A549 (cell line): ENCODE results near the gene MTAP. TPM values are rescaled to one million over a fixed set of nuclear protein-coding genes. Genes with fewer than 3 reads are reported as not detected.

Experiments used
- ATAC-seq, 2 experiments: fragments of 200-7000 bp in 1 of 2; fragments of >200 bp in 1 of 2; cut with Nextera tagmentation in 1 of 2; cut with Tn5 transposase in 1 of 2; 3 replicates each; pipeline versions ENCODE4 v1.8.0 to v1.9.1; 2018 to 2020; ENCODE audit warnings: mild to moderate bottlenecking in 1 of 2, moderate library complexity in 1 of 2
- CTCF ChIA-PET: fragments of 300-600 bp; sonication (Branson Sonifier 250); formaldehyde crosslinking; extraction: SDS; loops from one replicate; lab custom pipeline; 2021; ENCODE audit warnings: antibody characterized with exemption, inconsistent platforms; lab: Yijun Ruan, JAX
- POLR2A ChIA-PET: fragments of 350-600 bp; formaldehyde crosslinking; extraction: SDS; loops from one replicate; lab custom pipeline; 2021; ENCODE audit warnings: antibody characterized with exemption, inconsistent platforms; lab: Yijun Ruan, JAX
- DNase-seq, 2 experiments: peaks; one replicate each; pipeline versions ENCODE4 v3.0.0 to v3.0.0-alpha.2; 2011 to 2016; ENCODE audit warnings: low read depth in 1 of 2, low spot score in 1 of 2
- FAIRE-seq: peaks from 2 replicates; lab custom pipeline; 2011; peaks lifted over from hg19 to GRCh38; lab: Jason Lieb, UNC
- H3K27ac ChIP-seq, 2 experiments: fragments of >200 bp; sonication (Bioruptor Twin); formaldehyde crosslinking; 3 replicates each; pipeline ENCODE4 v1.5.1; 2016 to 2017
- H3K4me1 ChIP-seq: fragments of >200 bp; sonication (Bioruptor Twin); formaldehyde crosslinking; 3 replicates; pipeline ENCODE4 v1.6.1; 2016
- H3K4me2 ChIP-seq: fragments of >200 bp; sonication (Bioruptor Twin); formaldehyde crosslinking; 3 replicates; pipeline ENCODE4 v1.6.1; 2016
- H3K4me3 ChIP-seq: fragments of >200 bp; sonication (Bioruptor Twin); formaldehyde crosslinking; 3 replicates; pipeline ENCODE4 v1.5.1; 2016
- H3K9me3 ChIP-seq: fragments of >200 bp; sonication (Bioruptor Twin); formaldehyde crosslinking; 3 replicates; pipeline ENCODE4 v1.6.1; 2016
- BHLHE40 ChIP-seq: IDR thresholded peaks from 2 replicates; pipeline ENCODE4 v1.6.1; 2012; ENCODE audit warnings: low read depth, low read length, inconsistent platforms
- CBX2 ChIP-seq: fragments of 200-600 bp; sonication (generic); IDR thresholded peaks from 2 replicates; pipeline ENCODE4 v1.6.1; 2016; ENCODE audit warnings: low read depth, mild to moderate bottlenecking, borderline replicate concordance
- CHD2 ChIP-seq: fragments of 150-350 bp; IDR thresholded peaks from 2 replicates; pipeline ENCODE4 v1.6.1; 2014; ENCODE audit warnings: low read length; ENCODE audit not compliant: partially characterized antibody
- FOXS1 ChIP-seq: fragments of 250-450 bp; sonication (Bioruptor Pico); IDR thresholded peaks from 2 replicates; pipeline ENCODE4 v1.5.0; 2020; ENCODE audit warnings: mild to moderate bottlenecking, moderate library complexity
- HDAC2 ChIP-seq: fragments of 200-600 bp; sonication (generic); IDR thresholded peaks from 2 replicates; pipeline ENCODE4 v1.6.1; 2016
- HEYL ChIP-seq: fragments of 250-450 bp; sonication (Bioruptor Pico); IDR thresholded peaks from 2 replicates; pipeline ENCODE4 v1.8.0; 2021; ENCODE audit warnings: mild to moderate bottlenecking, moderate library complexity
- HOXB13 ChIP-seq: fragments of 250-450 bp; sonication (Bioruptor Pico); IDR thresholded peaks from 2 replicates; pipeline ENCODE4 v1.5.0; 2020; ENCODE audit warnings: low read depth, mild to moderate bottlenecking, moderate library complexity
- HOXB5 ChIP-seq: fragments of 250-450 bp; sonication (Bioruptor Pico); IDR thresholded peaks from 2 replicates; pipeline ENCODE4 v1.5.0; 2020; ENCODE audit warnings: mild to moderate bottlenecking, moderate library complexity
- MAZ ChIP-seq: fragments of 150-350 bp; IDR thresholded peaks from 2 replicates; pipeline ENCODE4 v1.6.1; 2014; ENCODE audit warnings: antibody characterized with exemption, low read depth, low read length, borderline replicate concordance
- NFE2L2 ChIP-seq: fragments of 150-350 bp; conservative IDR thresholded peaks from 2 replicates; pipeline ENCODE4 v1.6.1; 2014; ENCODE audit warnings: low read length
- NPAS2 ChIP-seq: fragments of 250-450 bp; sonication (Bioruptor Pico); IDR thresholded peaks from 2 replicates; pipeline ENCODE4 v1.8.0; 2022; ENCODE audit warnings: mild to moderate bottlenecking, moderate library complexity, borderline replicate concordance
- PHF8 ChIP-seq: fragments of 200-600 bp; sonication (generic); IDR thresholded peaks from 2 replicates; pipeline ENCODE4 v1.6.1; 2016; ENCODE audit warnings: low read depth, mild to moderate bottlenecking, antibody characterized with exemption, moderate library complexity, borderline replicate concordance
- POLR2A ChIP-seq: IDR thresholded peaks from 2 replicates; pipeline ENCODE4 v1.6.1; 2012; ENCODE audit warnings: mild to moderate bottlenecking, low read length
- RARB ChIP-seq: fragments of 250-450 bp; sonication (Bioruptor Pico); IDR thresholded peaks from 2 replicates; pipeline ENCODE4 v1.8.0; 2021; ENCODE audit warnings: mild to moderate bottlenecking, moderate library complexity
- RNF2 ChIP-seq: fragments of 200-600 bp; sonication (generic); IDR thresholded peaks from 2 replicates; pipeline ENCODE4 v1.6.1; 2016; ENCODE audit warnings: low read depth, mild to moderate bottlenecking, antibody characterized with exemption, moderate library complexity, borderline replicate concordance
- TP53 ChIP-seq: fragments of 250-450 bp; sonication (Bioruptor Pico); IDR thresholded peaks from 2 replicates; pipeline ENCODE4 v1.5.0; 2021; ENCODE audit warnings: mild to moderate bottlenecking, moderate library complexity
- ZC3H11A ChIP-seq: fragments of 450-650 bp; IDR thresholded peaks from 2 replicates; pipeline ENCODE4 v1.6.1; 2014; ENCODE audit warnings: antibody characterized with exemption, mild to moderate bottlenecking
- ZFP36 ChIP-seq: fragments of 450-650 bp; IDR thresholded peaks from 2 replicates; pipeline ENCODE4 v1.6.1; 2014; ENCODE audit warnings: borderline replicate concordance; ENCODE audit not compliant: partially characterized antibody
- WGBS: methylation state at CpG from one replicate; pipeline ENCODE4 v1.1.6; 2017; ENCODE audit errors: missing lambda C conversion rate; 5-methylcytosine and 5-hydroxymethylcytosine counted together
- polyA plus RNA-seq, 4 experiments: library from polyadenylated mRNA; depleted of rRNA in 3 of 4; stranded (reverse); fragments of >200 nt; fragmentation: RNase III in 1 of 4; extraction: RNeasy Plus Mini Kit Qiagen cat#74134 plus additional on column Dnase treatment in 1 of 4; gene quantifications; 2 replicates in 3 of 4; 3 replicates in 1 of 4; pipeline ENCODE4 v1.2.3, GENCODE V29; 2011 to 2017
- TF ChIP-seq, protein P1 (sequence below): fragments of >200 bp; sonication (Bioruptor Twin); formaldehyde crosslinking; IDR thresholded peaks from 3 replicates; pipeline ENCODE4 v1.6.1; 2016
- TF ChIP-seq, protein P2 (sequence below): fragments of 250-450 bp; sonication (Bioruptor Pico); IDR thresholded peaks from 2 replicates; pipeline ENCODE4 v1.5.0; 2021; ENCODE audit warnings: mild to moderate bottlenecking, moderate library complexity, borderline replicate concordance

MTAP gene
- polyA plus RNA-seq, 2 of the 4 experiments (the other 2 are of a cell fraction) = 4.1 to 35.6 TPM

DNA sequence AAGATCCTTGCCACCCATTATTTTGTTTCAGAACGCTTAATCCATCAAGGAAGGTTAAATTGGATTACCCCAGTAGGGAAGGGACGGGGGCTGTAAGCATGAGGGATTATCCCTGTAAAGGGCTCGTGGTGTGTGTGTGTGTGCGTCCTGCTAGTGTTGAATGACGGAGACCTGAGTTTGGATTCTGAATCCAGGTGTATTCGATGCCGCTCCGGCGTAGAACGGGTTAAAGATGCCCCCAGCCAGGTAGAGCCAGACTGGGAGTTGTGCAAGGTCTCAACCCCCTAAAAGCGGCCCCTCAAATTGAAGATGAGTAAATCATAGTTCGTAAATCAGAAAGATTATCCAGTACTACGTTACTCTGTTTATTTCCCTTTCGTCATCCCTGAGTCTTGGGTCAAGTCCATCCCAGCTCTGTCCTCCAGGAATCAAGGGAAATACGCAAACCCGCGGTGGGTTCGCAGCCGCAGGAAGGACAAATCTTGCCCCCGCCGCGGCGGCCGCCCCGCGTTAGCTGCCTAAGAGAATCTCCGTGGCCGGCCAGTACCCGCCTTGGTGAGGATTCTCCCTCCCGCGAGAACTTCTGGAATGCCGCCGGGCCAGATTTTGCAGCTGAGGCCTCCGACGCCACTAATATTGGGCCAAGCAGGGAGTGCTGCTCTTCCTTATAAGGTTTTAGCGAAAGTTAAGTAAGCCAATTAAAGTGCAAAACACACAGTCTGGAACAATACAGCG lies 586 bp upstream of the MTAP start (continued):
- TF ChIP-seq RNF2 (no peak), HOXB13 (CRISPR knock-in tag) (no peak), RARB (CRISPR knock-in tag) (no peak), NPAS2 (no peak), FOXS1 (CRISPR knock-in tag) (no peak)

DNA sequence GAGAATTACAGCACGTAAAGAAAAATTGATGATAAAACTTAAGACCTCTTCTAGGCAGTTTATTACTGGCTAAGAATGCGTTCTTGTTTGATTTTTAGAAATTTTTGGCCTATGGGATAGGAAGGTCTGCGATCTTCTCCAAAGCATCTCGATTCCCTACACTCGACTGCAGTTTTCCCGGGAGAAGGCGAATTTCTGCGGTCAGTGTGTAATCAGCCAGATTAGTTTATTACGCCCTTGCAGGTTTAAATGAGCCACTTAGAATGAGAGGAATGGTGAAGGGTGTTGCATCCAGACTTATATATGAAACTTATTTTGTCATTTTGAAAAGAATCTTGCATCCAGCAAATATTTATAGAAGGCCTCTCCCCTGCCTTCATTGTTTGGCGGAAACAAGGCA lies 1.2 kb downstream of the MTAP start:
- 8% methylated on average over 10 of the region's 10 CpGs for WGBS
- CTCF ChIA-PET = interaction anchor here (0.7 to 3.3 kb wide), 5 partner anchors 10 to 477 kb away, joined by 3 to 18 read pairs (median 3); no protein-coding TSS in a partner anchor
- ATAC-seq (no peak), FAIRE-seq (no peak)
- peaks cover 52% of the 10 kb centered on the region for H3K4me1 ChIP-seq
- H3K27ac ChIP-seq = peak overlapping the region; percentile 87 to 95
- peak overlapping the region; percentile 85 for H3K4me2 ChIP-seq
- TF ChIP-seq ZFP36 = no peak
- no peak for TF ChIP-seq CBX2
- TF ChIP-seq, protein P1, sequence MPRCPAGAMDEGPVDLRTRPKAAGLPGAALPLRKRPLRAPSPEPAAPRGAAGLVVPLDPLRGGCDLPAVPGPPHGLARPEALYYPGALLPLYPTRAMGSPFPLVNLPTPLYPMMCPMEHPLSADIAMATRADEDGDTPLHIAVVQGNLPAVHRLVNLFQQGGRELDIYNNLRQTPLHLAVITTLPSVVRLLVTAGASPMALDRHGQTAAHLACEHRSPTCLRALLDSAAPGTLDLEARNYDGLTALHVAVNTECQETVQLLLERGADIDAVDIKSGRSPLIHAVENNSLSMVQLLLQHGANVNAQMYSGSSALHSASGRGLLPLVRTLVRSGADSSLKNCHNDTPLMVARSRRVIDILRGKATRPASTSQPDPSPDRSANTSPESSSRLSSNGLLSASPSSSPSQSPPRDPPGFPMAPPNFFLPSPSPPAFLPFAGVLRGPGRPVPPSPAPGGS = no peak
- no peak for TF ChIP-seq NFE2L2
- no peak for TF ChIP-seq PHF8
- TF ChIP-seq, protein P2, sequence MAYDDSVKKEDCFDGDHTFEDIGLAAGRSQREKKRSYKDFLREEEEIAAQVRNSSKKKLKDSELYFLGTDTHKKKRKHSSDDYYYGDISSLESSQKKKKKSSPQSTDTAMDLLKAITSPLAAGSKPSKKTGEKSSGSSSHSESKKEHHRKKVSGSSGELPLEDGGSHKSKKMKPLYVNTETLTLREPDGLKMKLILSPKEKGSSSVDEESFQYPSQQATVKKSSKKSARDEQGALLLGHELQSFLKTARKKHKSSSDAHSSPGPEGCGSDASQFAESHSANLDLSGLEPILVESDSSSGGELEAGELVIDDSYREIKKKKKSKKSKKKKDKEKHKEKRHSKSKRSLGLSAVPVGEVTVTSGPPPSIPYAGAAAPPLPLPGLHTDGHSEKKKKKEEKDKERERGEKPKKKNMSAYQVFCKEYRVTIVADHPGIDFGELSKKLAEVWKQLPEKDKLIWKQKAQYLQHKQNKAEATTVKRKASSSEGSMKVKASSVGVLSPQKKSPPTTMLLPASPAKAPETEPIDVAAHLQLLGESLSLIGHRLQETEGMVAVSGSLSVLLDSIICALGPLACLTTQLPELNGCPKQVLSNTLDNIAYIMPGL (CRISPR knock-in tag) = no peak
- TF ChIP-seq CHD2 = no peak
- TF ChIP-seq MAZ = no peak
- no peak for TF ChIP-seq BHLHE40
- TF ChIP-seq ZC3H11A = no peak
- TF ChIP-seq HEYL = no peak
- TF ChIP-seq TP53 = no peak
- no peak for TF ChIP-seq HDAC2
- TF ChIP-seq, all 56 proteins: peak for 0
- Histone ChIP-seq H3K4me3 (peak overlapping the region; percentile 69), H3K9me3 (no peaks in the 10 kb centered on the region)
- DNase-seq = no peak
- POLR2A ChIA-PET = interaction anchor here (1.5 kb wide), 1 partner anchor 321 kb away, joined by 3 read pairs; no protein-coding TSS in a partner anchor

DNA sequence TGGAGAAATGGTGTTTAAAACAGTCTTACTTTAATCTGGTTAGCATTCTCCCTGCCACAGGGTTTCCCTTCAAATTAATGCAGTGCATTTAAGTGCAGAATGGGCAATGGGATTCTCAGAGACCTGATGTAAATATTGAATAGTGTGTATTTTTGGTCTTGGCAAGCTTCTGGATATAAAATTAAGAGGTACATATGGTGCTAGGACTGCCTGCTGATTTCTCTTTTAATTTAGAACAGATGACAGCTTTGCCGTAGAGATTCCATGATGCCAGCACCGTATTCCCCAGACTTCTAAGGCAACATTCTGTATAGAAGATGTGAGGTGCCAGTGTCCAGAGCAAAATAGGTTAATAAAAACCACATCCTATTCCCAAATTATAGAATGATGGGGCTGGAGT lies 1.9 kb downstream of the MTAP start:
- ChIA-PET CTCF (interaction anchor here (0.6 to 3.3 kb wide), 6 partner anchors 9 to 648 kb away, joined by 3 to 18 read pairs (median 4); no protein-coding TSS in a partner anchor), POLR2A (no interaction called here)
- DNase-seq (no peak), FAIRE-seq (no peak), ATAC-seq (no peak)
- 66% methylated on average over 2 of the region's 2 CpGs for WGBS
- no peaks in the 10 kb centered on the region for H3K9me3 ChIP-seq
- H3K4me3 ChIP-seq = peak overlapping the region; percentile 69
- H3K27ac ChIP-seq = peak overlapping the region in 1 of 2 experiments; percentile 95; a peak in 4 of 6 replicates
- peaks cover 52% of the 10 kb centered on the region for H3K4me1 ChIP-seq
- no peak for TF ChIP-seq HOXB5 (CRISPR knock-in tag)
- TF ChIP-seq POLR2A = no peak
- TF ChIP-seq CBX2 = no peak
- peak overlapping the region; percentile 85 for H3K4me2 ChIP-seq
